ENCODE data around the gene VSTM2L.

The VSTM2L gene

DNA sequence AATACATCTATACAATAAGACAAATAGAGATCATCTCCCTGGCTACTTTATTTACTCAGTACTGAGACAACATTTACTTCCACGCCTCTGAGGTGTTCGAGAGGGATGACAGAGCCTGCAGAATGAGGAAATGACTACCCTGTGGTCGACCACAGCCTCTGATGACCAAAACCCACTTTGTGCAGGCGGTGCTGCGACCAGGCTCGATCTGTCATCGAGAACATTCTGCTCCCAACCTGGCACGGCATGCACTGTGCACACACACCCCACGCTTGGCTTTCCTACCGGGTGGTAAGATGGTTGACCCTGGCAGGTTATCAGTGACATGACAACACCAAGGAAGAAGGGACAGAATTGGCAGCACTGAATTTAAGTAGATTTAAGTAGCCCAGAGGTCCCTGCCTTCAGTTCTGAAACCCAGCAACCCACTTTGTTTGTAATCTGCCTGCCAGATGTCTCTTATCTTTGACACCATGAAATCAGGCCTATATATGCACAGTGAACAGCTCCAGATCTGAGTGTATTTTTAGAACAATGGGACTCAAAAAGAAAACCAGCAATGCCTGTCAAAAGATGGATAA is 87.7 kb downstream of the VSTM2L start:
- DNase-seq (ENCODE audit: low spot score) = peak; percentile 54

DNA sequence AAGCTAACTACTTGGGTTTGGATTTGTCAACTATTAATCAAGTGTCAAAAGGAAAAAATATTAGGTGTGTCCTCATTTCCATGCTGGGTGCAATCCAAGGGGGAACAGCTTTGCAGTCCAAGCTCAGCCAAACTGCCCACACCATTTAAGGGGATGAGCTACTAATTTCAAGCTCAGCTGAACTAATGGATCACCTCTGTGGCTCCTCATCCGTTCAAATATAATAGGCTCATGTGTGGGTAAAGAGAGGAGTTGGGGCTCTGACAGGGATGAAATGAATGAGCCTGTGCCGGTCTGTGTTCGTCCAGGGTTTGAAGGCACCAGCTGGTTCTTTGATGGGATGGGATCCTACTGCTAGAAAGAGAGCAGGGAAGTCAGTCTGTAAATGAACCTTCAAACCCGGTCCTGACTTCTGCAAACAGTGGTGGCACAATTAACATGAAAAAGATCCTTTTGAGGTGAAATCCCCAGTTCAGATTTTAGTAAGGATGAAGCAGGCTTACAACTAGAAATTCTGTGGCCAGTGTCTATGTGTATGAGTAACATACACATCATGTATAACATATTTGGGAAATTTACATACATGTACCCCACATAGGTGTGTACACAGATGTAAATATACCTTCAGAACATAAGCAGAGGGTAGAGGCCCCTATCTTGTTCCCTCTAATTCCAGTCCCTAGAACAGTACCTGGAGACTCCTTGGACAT is 88.4 kb downstream of the VSTM2L start:
- DNase-seq (ENCODE audit: low spot score) = no peak

GRCh38 chr20:37991908-37992307 is 89.0 kb downstream of the VSTM2L start:
- no peak for DNase-seq (ENCODE audit: low spot score)

DNA sequence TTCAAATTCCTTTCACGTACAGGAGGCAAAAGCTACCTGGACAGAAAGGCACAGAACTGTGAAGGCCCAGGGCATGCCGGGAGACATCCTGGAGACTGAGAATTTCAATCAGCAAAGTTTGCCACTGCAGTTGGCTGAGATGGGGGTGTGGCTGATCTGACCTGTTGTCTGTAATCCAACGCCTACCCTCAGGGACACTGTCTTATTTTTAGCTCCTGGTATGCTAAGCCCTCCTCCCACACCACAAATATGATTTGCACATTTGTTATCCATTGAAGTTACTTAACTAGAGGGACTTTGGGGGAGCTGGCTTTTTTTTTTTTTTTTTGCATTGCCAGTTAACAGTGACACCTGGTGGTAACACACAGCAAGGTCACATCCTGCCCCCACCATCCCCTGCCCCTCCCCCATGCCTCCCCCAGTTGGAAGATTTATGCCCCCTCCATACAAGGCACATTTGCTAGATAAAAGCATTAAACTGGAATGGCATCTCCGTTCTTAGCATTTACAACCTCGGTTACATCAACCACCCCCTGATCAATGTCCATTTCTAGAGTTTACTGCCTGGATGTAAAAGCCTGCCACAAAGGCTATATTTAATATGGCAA is 90.0 kb downstream of the VSTM2L start:
- peak; percentile 13 for DNase-seq (ENCODE audit: low spot score)

DNA sequence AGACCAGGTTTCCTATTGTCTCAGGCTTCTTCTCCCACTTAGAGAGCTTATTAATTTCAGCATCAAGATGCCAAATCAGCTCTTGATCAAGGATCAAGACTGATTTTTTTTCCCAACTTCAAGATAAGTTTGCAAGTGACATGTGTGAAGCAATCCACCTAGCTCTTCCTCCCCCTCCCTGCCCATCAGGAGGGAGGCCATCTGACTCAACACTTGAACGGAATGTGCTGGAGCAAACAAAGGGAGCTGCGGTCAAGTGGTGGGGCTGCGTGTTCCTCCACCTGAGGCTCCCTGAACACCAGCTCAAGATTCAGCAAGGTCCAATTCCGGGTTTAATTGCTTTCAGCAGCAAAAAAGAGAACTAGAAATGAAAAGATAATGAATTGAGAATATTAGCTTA is 91.6 kb downstream of the VSTM2L start:
- DNase-seq (ENCODE audit: low spot score) = no peak
